K562 (cell line): ENCODE measurements around the gene KCNK16. TPM values are rescaled to one million over a fixed set of nuclear protein-coding genes. Genes with fewer than 3 reads are reported as not detected.

ENCODE experiments used
- ATAC-seq: fragments of 200-7000 bp; cut with Tn5 transposase; 3 replicates; pipeline ENCODE4 v1.9.1; 2020; ENCODE audit warnings: moderate library complexity
- BruUV-seq: library from RNA; stranded (reverse); fragments of 400-500 nt; replicated peaks from 2 replicates; lab custom pipeline; 2021; lab: Mats Ljungman, UMichigan
- CTCF ChIA-PET: fragments of 300-600 bp; formaldehyde crosslinking; extraction: SDS; loops from one replicate; lab custom pipeline; 2021; ENCODE audit warnings: low intra/inter-chr PET ratio; lab: Yijun Ruan, JAX
- POLR2A ChIA-PET: fragments of 300-600, 350-650 bp; sonication (Branson Sonifier 250); formaldehyde crosslinking; extraction: SDS; loops from one replicate; lab custom pipeline; 2021; ENCODE audit warnings: antibody characterized with exemption, inconsistent platforms; lab: Yijun Ruan, JAX
- DNase-seq, 4 experiments: peaks; one replicate each; pipeline versions ENCODE4 v3.0.0 to v3.0.0-alpha.2; 2011 to 2018; ENCODE audit warnings: low spot score in 3 of 4, mixed read lengths in 3 of 4; ENCODE audit errors: extremely low read depth in 1 of 4
- FAIRE-seq: peaks from 2 replicates; lab custom pipeline; 2011; peaks lifted over from hg19 to GRCh38; lab: Jason Lieb, UNC
- H2AFZ ChIP-seq: 2 replicates; pipeline ENCODE4 v1.6.0; 2011; ENCODE audit warnings: low read depth, low read length, control low read depth, inconsistent platforms
- H3K27ac ChIP-seq: fragments of 200-600 bp; 3 replicates; pipeline ENCODE4 v1.8.0; 2011; ENCODE audit warnings: low read depth, mild to moderate bottlenecking, control low read depth, inconsistent platforms, low read length, moderate library complexity, mixed read lengths; ENCODE audit errors: extremely low read depth
- H3K27me3 ChIP-seq, 2 experiments: fragments of 300-600 bp in 1 of 2; 2 replicates in 1 of 2; 3 replicates in 1 of 2; pipeline versions ENCODE4 v1.6.0 to v1.8.0; 2011; ENCODE audit warnings: inconsistent platforms in 2 of 2, low read length in 2 of 2, mild to moderate bottlenecking in 1 of 2, mixed read lengths in 1 of 2, moderate library complexity in 1 of 2; ENCODE audit not compliant: control insufficient read depth in 2 of 2, insufficient read depth in 2 of 2
- H3K36me3 ChIP-seq: fragments of 300-600 bp; 3 replicates; pipeline ENCODE4 v1.8.0; 2011; ENCODE audit warnings: mild to moderate bottlenecking, low read length, inconsistent platforms; ENCODE audit not compliant: control insufficient read depth, insufficient read depth
- H3K4me1 ChIP-seq, 2 experiments: fragments of 200-600 bp in 1 of 2; replicated peaks in 1 of 2; 2 replicates in 1 of 2; 3 replicates in 1 of 2; pipeline versions ENCODE4 v1.5.1 to v1.8.0; 2011; ENCODE audit warnings: inconsistent platforms in 2 of 2, low read length in 2 of 2, mild to moderate bottlenecking in 1 of 2, mixed read lengths in 1 of 2, moderate library complexity in 1 of 2; ENCODE audit not compliant: control insufficient read depth in 2 of 2, insufficient read depth in 2 of 2
- H3K4me2 ChIP-seq: 2 replicates; pipeline ENCODE4 v1.6.1; 2011; ENCODE audit warnings: low read length, control low read depth, inconsistent platforms, mixed read lengths; ENCODE audit not compliant: insufficient read depth
- H3K4me3 ChIP-seq: fragments of 200-600 bp; sonication (generic), shearing (Covaris generic); 2 replicates; pipeline ENCODE4 v1.5.1; 2016; ENCODE audit warnings: control low read depth, inconsistent platforms
- H3K79me2 ChIP-seq: fragments of 200-600 bp; 3 replicates; pipeline ENCODE4 v1.8.0; 2011; ENCODE audit warnings: low read length, inconsistent platforms; ENCODE audit not compliant: control insufficient read depth, insufficient read depth
- H3K9ac ChIP-seq, 2 experiments: 2 replicates each; pipeline versions ENCODE4 v1.6.0 to v1.6.1; 2011; ENCODE audit warnings: low read depth in 2 of 2, low read length in 2 of 2, control low read depth in 1 of 2, inconsistent platforms in 1 of 2, mild to moderate bottlenecking in 1 of 2, mixed read lengths in 1 of 2; ENCODE audit not compliant: insufficient read depth in 1 of 2
- H3K9me1 ChIP-seq: one replicate; pipeline ENCODE4 v1.6.0; 2011; ENCODE audit warnings: inconsistent platforms, mild to moderate bottlenecking, low read length, moderate library complexity; ENCODE audit not compliant: control insufficient read depth, insufficient read depth
- H3K9me3 ChIP-seq: replicated peaks from 2 replicates; pipeline ENCODE4 v1.5.1; 2011; ENCODE audit warnings: low read depth, low read length, inconsistent platforms; ENCODE audit not compliant: control insufficient read depth, insufficient read depth
- H4K20me1 ChIP-seq: replicated peaks from 2 replicates; pipeline ENCODE4 v1.6.1; 2011; ENCODE audit warnings: low read length, inconsistent platforms, mixed read lengths; ENCODE audit not compliant: control insufficient read depth, insufficient read depth
- BRF2 ChIP-seq: IDR thresholded peaks from 3 replicates; pipeline ENCODE4 v1.6.1; 2011; ENCODE audit warnings: borderline replicate concordance, mild to moderate bottlenecking; ENCODE audit not compliant: insufficient read length, insufficient read depth
- CBX8 ChIP-seq: fragments of 200-600 bp; sonication (generic); IDR thresholded peaks from 2 replicates; pipeline ENCODE4 v1.6.1; 2012; ENCODE audit warnings: borderline replicate concordance, mixed run types, low read depth, mild to moderate bottlenecking, moderate library complexity, mixed read lengths, low read length, control low read depth, inconsistent platforms; ENCODE audit not compliant: poor library complexity, severe bottlenecking; ENCODE audit errors: extremely low read depth
- CCAR2 ChIP-seq: fragments of 200-400 bp; formaldehyde crosslinking; IDR thresholded peaks from 2 replicates; pipeline ENCODE4 v1.6.1; 2017; ENCODE audit warnings: mild to moderate bottlenecking, low read depth, low read length
- HMGN3 ChIP-seq: IDR thresholded peaks from 2 replicates; pipeline ENCODE4 v1.6.1; 2011; ENCODE audit warnings: borderline replicate concordance, low read depth, mild to moderate bottlenecking, mixed read lengths, low read length; ENCODE audit not compliant: insufficient read length; ENCODE audit errors: extremely low read depth
- MCM2 ChIP-seq: fragments of 450-650 bp; IDR thresholded peaks from 2 replicates; pipeline ENCODE4 v1.6.1; 2017; ENCODE audit warnings: low read depth, mild to moderate bottlenecking
- PPARD ChIP-seq: fragments of 250-450 bp; sonication (Bioruptor Pico); IDR thresholded peaks from 2 replicates; pipeline ENCODE4 v1.8.0; 2022; ENCODE audit warnings: inconsistent platforms, mild to moderate bottlenecking, moderate library complexity
- WHSC1 ChIP-seq: IDR thresholded peaks from one replicate; pipeline ENCODE4 v1.6.1; 2012; ENCODE audit warnings: low read length, control low read depth, inconsistent platforms
- ZNF764 ChIP-seq: fragments of 250-450 bp; sonication (Bioruptor Pico); IDR thresholded peaks from 2 replicates; pipeline ENCODE4 v1.4.0; 2020; ENCODE audit warnings: low read depth, mild to moderate bottlenecking, moderate library complexity
- ZNF785 ChIP-seq: fragments of 250-450 bp; sonication (Bioruptor Pico); IDR thresholded peaks from 2 replicates; pipeline ENCODE4 v1.4.0; 2020; ENCODE audit warnings: mild to moderate bottlenecking
- WGBS: fragments of 100-300 bp; shearing (Covaris generic); methylation state at CpG from one replicate; pipeline ENCODE4 v1.1.6; 2016; ENCODE audit warnings: low coverage, mixed read lengths; ENCODE audit not compliant: insufficient coverage; ENCODE audit errors: missing lambda C conversion rate; 5-methylcytosine and 5-hydroxymethylcytosine counted together
- in situ Hi-C: fragments of 300-500 bp; cut with MboI; formaldehyde crosslinking; loops from 4 replicates; pipeline ENCODE4 v1.15.0; 2018; ENCODE audit warnings: inconsistent platforms, mixed read lengths
- intact Hi-C: fragments of 100-400 bp; cut with micrococcal nuclease; formaldehyde crosslinking; loops from 2 replicates; pipeline ENCODE4 v1.14.2; 2022
- polyA plus RNA-seq, 8 experiments: library from polyadenylated mRNA; depleted of rRNA in 4 of 8; stranded (reverse) in 5 of 8; unstranded in 3 of 8; fragments of >200 nt; fragmentation: Nextera tagmentation in 2 of 8; fragmentation: Illumina TruSeq in 1 of 8; extraction: Ambion mirVana in 2 of 8; extraction: Trizol in 1 of 8; gene quantifications; 2 replicates each; pipeline versions ENCODE4 v1.2.1 to v1.2.3, GENCODE V29; 2011 to 2014; ENCODE audit warnings: inconsistent platforms in 1 of 8, missing spikeins in 1 of 8
- total RNA-seq, 7 experiments: library from RNA; depleted of rRNA in 6 of 7; stranded (reverse); fragments of >200 nt in 6 of 7; fragmentation: Illumina TruSeq in 2 of 7; extraction: Trizol in 2 of 7; gene quantifications; 2 replicates each; pipeline versions ENCODE4 v1.2.1 to v1.2.3, GENCODE V29; 2011 to 2021; ENCODE audit warnings: low replicate concordance in 1 of 7
- TF ChIP-seq, protein P1 (sequence below), 2 experiments: fragments of 150-350 bp in 1 of 2; IDR thresholded peaks; 2 replicates each; pipeline ENCODE4 v1.6.1; 2012 to 2016; ENCODE audit warnings: low read depth in 2 of 2, low read length in 2 of 2, mild to moderate bottlenecking in 1 of 2, moderate library complexity in 1 of 2
- TF ChIP-seq, protein P2 (sequence below): sonication (generic); formaldehyde crosslinking; IDR thresholded peaks from 2 replicates; pipeline ENCODE4 v1.8.0; 2022; ENCODE audit warnings: missing genetic modification reagents, mild to moderate bottlenecking, moderate library complexity, borderline replicate concordance

KCNK16 gene
- total and polyA plus RNA-seq, 9 of the 15 experiments (the other 6 are each of a cell fraction or from before 2014, with no cell fraction given), result not detected

- no peak overlapping the region for H3K4me2 ChIP-seq
- peaks cover 4% of the 10 kb centered on the region; the same call in 1 of the 2 replicates for H4K20me1 ChIP-seq
- 1% methylated on average over 9 of the region's 9 CpGs for WGBS
- H3K9me1 ChIP-seq, result no peaks in the 10 kb centered on the region
- no peak overlapping the region for H3K27ac ChIP-seq
- in situ Hi-C loops (loop anchor here (10.0 to 25.0 kb wide), 4 partner anchors 514 to 1677 kb away; partner anchors contain the start of genes TSPO2 and UNC5CL), intact Hi-C loops (loop anchor here (5.0 kb wide), 1 partner anchor 532 kb away; no protein-coding TSS in a partner anchor)
- CTCF ChIA-PET, result no interaction called here
- no peak overlapping the region for H3K4me3 ChIP-seq
- no peak overlapping the region for H2AFZ ChIP-seq
- no peaks in the 10 kb centered on the region for H3K79me2 ChIP-seq
- no peak for DNase-seq
- FAIRE-seq, result no peak
- ATAC-seq, result no peak
- H3K9me3 ChIP-seq, result no peaks in the 10 kb centered on the region
- peaks cover 5 to 52% of the 10 kb centered on the region in 2 experiments; a peak in 4 of 5 replicates for H3K27me3 ChIP-seq
- no peaks in the 10 kb centered on the region for H3K36me3 ChIP-seq
- TF ChIP-seq ZNF764 (no peak), PPARD (no peak), BRF2 (no peak), WHSC1 (no peak), ZNF785 (CRISPR knock-in tag) (no peak), HMGN3 (no peak), MCM2 (no peak), CCAR2 (no peak), CBX8 (no peak)
- TF ChIP-seq, protein P1, sequence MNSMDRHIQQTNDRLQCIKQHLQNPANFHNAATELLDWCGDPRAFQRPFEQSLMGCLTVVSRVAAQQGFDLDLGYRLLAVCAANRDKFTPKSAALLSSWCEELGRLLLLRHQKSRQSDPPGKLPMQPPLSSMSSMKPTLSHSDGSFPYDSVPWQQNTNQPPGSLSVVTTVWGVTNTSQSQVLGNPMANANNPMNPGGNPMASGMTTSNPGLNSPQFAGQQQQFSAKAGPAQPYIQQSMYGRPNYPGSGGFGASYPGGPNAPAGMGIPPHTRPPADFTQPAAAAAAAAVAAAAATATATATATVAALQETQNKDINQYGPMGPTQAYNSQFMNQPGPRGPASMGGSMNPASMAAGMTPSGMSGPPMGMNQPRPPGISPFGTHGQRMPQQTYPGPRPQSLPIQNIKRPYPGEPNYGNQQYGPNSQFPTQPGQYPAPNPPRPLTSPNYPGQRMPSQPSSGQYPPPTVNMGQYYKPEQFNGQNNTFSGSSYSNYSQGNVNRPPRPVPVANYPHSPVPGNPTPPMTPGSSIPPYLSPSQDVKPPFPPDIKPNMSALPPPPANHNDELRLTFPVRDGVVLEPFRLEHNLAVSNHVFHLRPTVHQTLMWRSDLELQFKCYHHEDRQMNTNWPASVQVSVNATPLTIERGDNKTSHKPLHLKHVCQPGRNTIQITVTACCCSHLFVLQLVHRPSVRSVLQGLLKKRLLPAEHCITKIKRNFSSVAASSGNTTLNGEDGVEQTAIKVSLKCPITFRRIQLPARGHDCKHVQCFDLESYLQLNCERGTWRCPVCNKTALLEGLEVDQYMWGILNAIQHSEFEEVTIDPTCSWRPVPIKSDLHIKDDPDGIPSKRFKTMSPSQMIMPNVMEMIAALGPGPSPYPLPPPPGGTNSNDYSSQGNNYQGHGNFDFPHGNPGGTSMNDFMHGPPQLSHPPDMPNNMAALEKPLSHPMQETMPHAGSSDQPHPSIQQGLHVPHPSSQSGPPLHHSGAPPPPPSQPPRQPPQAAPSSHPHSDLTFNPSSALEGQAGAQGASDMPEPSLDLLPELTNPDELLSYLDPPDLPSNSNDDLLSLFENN (IDR thresholded peaks at IDR 0.05; ENCODE audit: low read depth in 2 of 2, low read length in 2 of 2), result no peak
- TF ChIP-seq, protein P2, sequence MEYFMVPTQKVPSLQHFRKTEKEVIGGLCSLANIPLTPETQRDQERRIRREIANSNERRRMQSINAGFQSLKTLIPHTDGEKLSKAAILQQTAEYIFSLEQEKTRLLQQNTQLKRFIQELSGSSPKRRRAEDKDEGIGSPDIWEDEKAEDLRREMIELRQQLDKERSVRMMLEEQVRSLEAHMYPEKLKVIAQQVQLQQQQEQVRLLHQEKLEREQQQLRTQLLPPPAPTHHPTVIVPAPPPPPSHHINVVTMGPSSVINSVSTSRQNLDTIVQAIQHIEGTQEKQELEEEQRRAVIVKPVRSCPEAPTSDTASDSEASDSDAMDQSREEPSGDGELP (CRISPR knock-in tag), result no peak
- no TSS peak for BruUV-seq
- POLR2A ChIA-PET, result interaction anchor here (0.5 to 0.6 kb wide), 2 partner anchors 393 to 1112 kb away, joined by 3 read pairs; no protein-coding TSS in a partner anchor
- no peak overlapping the region for H3K9ac ChIP-seq
- no peaks in the 10 kb centered on the region for H3K4me1 ChIP-seq
Observed at GRCh38 chr6:39360378-39360777, 37.9 kb upstream of the KCNK16 start.
